Neutrophil (primary cell): ENCODE results near the gene HELZ.

ENCODE experiments used
- H3K27ac ChIP-seq: fragments of 200-600 bp; sonication (generic); 2 replicates; pipeline ENCODE4 v1.5.1; 2016; ENCODE audit warnings: mild to moderate bottlenecking, moderate library complexity
- H3K27me3 ChIP-seq: fragments of 200-600 bp; sonication (generic); 2 replicates; pipeline ENCODE4 v1.6.0; 2016; ENCODE audit warnings: mild to moderate bottlenecking
- H3K36me3 ChIP-seq: fragments of 200-600 bp; sonication (generic); 2 replicates; pipeline ENCODE4 v1.5.1; 2017
- H3K4me1 ChIP-seq, 2 experiments: fragments of 200-600 bp in 1 of 2; sonication (generic) in 1 of 2; 1 replicate in 1 of 2; 2 replicates in 1 of 2; pipeline versions ENCODE4 v1.5.1 to v1.6.1; 2013 to 2016; ENCODE audit warnings: low read depth in 1 of 2, low read length in 1 of 2, mild to moderate bottlenecking in 1 of 2, moderate library complexity in 1 of 2; ENCODE audit not compliant: control insufficient read depth in 1 of 2, insufficient read depth in 1 of 2
- H3K4me3 ChIP-seq, 2 experiments: fragments of 200-600 bp in 1 of 2; sonication (generic) in 1 of 2; 1 replicate in 1 of 2; 2 replicates in 1 of 2; pipeline ENCODE4 v1.5.1; 2013 to 2016; ENCODE audit warnings: low read depth in 1 of 2, low read length in 1 of 2, mild to moderate bottlenecking in 1 of 2, moderate library complexity in 1 of 2
- H3K9me3 ChIP-seq: fragments of 200-600 bp; sonication (generic); 2 replicates; pipeline ENCODE4 v1.5.1; 2016
- CTCF ChIP-seq: fragments of 200-600 bp; sonication (generic); IDR thresholded peaks from 2 replicates; pipeline ENCODE4 v1.5.1; 2016; ENCODE audit warnings: antibody characterized with exemption

HELZ gene

GRCh38 chr17:67196422-67196821 lies 48.6 kb downstream of the HELZ start:
- Histone ChIP-seq H3K4me3 (no peak overlapping the region), H3K9me3 (no peaks in the 10 kb centered on the region), H3K36me3 (peaks cover 63% of the 10 kb centered on the region), H3K4me1 (no peaks in the 10 kb centered on the region), H3K27me3 (no peaks in the 10 kb centered on the region), H3K27ac (no peak overlapping the region)
- no peak for TF ChIP-seq CTCF

GRCh38 chr17:67194134-67194533 lies 50.9 kb downstream of the HELZ start:
- no peak overlapping the region for H3K4me3 ChIP-seq
- no peak for TF ChIP-seq CTCF
- no peak overlapping the region for H3K27ac ChIP-seq
- H3K4me1 ChIP-seq = no peaks in the 10 kb centered on the region
- H3K36me3 ChIP-seq = peaks cover 56% of the 10 kb centered on the region
- no peaks in the 10 kb centered on the region for H3K27me3 ChIP-seq
- no peaks in the 10 kb centered on the region for H3K9me3 ChIP-seq

- no peak overlapping the region for H3K4me3 ChIP-seq
- H3K27ac ChIP-seq = no peak overlapping the region
- H3K9me3 ChIP-seq = no peaks in the 10 kb centered on the region
- no peak for TF ChIP-seq CTCF
- no peaks in the 10 kb centered on the region for H3K27me3 ChIP-seq
- no peaks in the 10 kb centered on the region for H3K4me1 ChIP-seq
- H3K36me3 ChIP-seq = peaks cover 38% of the 10 kb centered on the region
Observed at GRCh38 chr17:67187927-67188326, 57.1 kb downstream of the HELZ start.

GRCh38 chr17:67186782-67187181 lies 58.2 kb downstream of the HELZ start:
- TF ChIP-seq CTCF = no peak
- H3K27me3 ChIP-seq = no peaks in the 10 kb centered on the region
- H3K36me3 ChIP-seq = peaks cover 37% of the 10 kb centered on the region
- H3K9me3 ChIP-seq = no peaks in the 10 kb centered on the region
- no peak overlapping the region for H3K4me3 ChIP-seq
- no peaks in the 10 kb centered on the region for H3K4me1 ChIP-seq
- H3K27ac ChIP-seq = no peak overlapping the region

GRCh38 chr17:67183531-67183930 lies 61.5 kb downstream of the HELZ start:
- no peak overlapping the region for H3K27ac ChIP-seq
- H3K9me3 ChIP-seq = no peaks in the 10 kb centered on the region
- peaks cover 22% of the 10 kb centered on the region for H3K36me3 ChIP-seq
- H3K4me3 ChIP-seq = no peak overlapping the region
- no peak for TF ChIP-seq CTCF
- H3K27me3 ChIP-seq = no peaks in the 10 kb centered on the region
- H3K4me1 ChIP-seq = peaks cover 0 to 3% of the 10 kb centered on the region in 2 experiments

GRCh38 chr17:67181825-67182224 lies 63.2 kb downstream of the HELZ start:
- no peaks in the 10 kb centered on the region for H3K27me3 ChIP-seq
- peaks cover 23% of the 10 kb centered on the region for H3K36me3 ChIP-seq
- peaks cover 0 to 3% of the 10 kb centered on the region in 2 experiments for H3K4me1 ChIP-seq
- H3K27ac ChIP-seq = no peak overlapping the region
- no peak overlapping the region for H3K4me3 ChIP-seq
- TF ChIP-seq CTCF = no peak
- no peaks in the 10 kb centered on the region for H3K9me3 ChIP-seq
